Fibroblast of skin of right biceps (primary cell): ENCODE data around the gene RERG.

Source experiments
- DNase-seq: peaks from one replicate; pipeline ENCODE4 v3.0.0-alpha.2; 2013

The RERG gene, protein sequence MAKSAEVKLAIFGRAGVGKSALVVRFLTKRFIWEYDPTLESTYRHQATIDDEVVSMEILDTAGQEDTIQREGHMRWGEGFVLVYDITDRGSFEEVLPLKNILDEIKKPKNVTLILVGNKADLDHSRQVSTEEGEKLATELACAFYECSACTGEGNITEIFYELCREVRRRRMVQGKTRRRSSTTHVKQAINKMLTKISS

DNA sequence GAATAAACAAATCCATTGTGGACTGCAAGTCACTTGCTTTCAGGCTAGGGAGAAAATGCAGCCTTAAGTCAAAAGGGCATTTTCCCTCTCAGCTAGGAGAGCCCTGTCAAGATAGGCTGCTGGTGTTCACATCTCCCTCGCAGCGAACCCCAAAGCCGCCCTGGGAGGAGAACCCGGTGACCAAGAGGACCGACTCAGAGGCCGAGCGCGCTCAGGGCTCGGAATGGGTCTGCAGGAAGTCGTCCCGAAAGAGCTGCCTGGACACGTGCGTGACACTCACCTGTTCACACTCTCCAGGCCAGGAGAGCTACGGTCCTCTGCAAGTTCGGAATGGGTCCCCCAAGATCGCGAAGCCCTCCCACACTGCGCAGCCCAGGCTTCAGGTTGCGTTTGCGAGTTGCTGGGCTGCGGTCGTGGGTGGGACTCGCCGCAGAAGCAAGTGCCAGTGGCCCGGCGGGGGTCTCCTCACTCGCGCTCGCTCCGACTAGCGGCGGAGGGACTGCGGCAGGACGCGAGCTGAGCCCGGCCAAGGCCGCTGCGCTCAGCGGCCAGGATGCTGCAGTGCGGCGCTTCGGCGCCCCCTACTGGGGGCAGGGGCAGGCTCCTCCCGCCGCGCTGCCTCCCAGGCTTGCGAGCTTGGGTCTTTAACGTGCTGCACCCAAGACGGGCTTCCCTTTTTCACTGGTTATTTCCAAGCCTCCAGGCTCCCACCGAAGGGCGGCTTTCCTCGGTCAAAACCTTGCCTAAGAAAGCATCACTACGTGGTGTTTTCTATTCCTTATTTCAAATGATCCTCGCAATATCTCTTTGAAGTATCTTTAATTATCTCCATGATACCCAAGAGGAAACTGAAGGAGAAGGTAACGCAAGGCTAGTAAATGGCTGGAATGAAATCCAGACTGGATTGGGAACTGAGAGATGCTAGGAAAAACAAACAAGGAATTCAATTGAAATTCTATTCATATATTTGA, at the start of gene RERG:
Gene RERG (minus strand): TSS at position 503 of the 971 bp plus-strand sequence. CDS start 3,928 bp downstream, outside the sequence.
- DNase-seq, result peak; percentile 65

DNA sequence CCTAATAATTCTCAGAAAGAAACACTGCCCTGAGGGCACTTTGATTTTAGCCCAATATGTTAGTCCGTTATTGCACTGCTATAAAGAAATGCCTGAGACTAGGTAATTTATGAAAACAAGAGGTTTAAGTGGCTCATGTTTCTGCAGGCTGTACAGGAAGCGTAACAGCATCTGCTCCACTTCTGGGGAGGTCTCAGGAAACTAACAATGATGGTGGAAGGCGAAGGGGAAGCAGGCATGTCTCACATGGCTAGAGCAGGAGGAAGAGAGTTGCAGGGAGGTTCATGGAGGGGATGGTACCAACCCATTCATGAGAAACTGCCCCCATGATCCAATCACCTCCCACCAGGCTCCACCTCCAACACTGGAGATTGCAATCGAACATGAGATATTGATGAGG, 49.4 kb upstream of the RERG start:
- no peak for DNase-seq

DNA sequence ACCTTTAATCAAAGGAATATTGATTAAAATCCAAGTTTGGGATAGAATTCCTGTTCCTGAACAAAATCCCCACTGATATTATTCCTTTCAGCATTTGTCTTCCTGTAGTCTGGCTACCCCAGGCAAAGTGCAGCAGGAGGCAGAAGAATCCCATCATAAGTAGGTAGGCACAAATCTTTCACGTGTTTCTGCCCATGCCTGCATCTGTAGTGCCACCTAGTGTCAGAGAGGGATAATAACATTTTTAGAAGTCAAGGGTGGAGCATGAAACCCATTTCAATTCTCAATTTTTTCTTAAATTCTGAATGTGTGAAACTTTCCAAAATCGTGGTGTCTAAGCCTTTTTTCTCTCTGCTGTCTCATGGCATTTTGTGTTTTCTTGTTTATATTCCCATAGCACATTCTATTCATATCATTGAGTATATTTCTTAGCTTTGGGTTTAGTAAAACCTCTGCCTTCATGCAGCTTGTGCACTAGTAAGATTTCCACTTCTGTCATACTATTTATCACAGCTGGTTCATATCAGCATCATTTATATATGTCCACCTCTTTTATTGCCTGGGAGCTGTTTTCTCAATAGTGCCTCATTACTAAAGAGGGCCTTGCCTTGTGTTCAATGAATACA, 47.8 kb upstream of the RERG start:
- peak; percentile 59 for DNase-seq

DNA sequence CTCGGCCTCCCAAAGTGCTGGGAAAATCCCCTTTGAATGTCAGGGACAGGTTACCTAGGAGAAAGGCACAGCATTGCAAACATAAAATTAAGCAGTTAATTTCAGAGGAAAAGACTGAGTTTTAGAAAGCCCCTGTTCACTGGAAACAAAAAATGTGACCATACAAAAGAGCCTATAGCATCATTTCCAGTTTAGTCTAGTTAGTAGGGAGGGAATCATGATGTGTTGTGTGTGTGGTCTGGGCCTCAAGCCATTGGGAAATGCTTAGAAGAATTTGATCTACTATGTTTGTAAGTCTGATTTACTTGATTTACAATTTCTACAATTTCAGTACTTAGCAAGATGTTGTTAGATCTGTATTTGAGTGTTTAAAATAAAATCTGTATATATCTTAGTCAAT, 47.1 kb upstream of the RERG start:
- DNase-seq, result no peak

DNA sequence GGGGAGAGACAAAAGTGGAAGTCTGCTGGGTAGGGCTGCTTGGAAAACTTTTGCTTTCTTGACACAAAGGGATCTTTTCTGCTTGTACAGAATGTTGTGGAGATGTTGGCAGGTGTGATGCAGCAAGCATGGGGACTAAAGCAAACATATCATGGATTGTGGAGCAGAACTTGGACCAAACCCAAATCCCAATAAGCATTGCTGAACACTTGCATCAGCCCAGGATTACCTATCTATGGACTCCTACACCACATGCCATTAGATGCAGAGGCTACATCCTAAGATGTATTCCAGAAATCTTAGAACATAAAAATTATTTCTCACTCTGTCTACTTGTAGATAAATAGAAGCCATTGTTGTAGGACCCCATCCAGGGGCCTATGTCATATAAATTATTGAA, 44.7 kb upstream of the RERG start:
- DNase-seq, result peak; percentile 19

DNA sequence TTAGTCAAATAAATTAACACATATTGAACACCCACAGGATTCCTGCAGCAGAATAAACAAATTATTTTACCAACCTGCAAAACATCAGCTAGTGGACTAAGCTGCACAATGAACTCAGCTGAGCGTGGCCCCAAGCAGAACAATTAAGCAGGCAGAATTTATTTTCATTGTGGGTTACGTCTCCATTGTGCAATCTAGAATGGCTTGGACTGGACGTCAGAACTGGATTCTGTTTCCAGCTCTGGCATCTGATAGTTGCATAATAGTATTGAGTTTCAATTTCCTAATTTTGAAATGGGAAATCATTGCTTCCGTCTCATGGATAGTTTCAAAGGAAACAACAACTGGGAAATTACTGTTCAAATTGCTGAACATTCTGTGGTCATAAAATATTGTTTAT, 35.5 kb upstream of the RERG start:
- no peak for DNase-seq

DNA sequence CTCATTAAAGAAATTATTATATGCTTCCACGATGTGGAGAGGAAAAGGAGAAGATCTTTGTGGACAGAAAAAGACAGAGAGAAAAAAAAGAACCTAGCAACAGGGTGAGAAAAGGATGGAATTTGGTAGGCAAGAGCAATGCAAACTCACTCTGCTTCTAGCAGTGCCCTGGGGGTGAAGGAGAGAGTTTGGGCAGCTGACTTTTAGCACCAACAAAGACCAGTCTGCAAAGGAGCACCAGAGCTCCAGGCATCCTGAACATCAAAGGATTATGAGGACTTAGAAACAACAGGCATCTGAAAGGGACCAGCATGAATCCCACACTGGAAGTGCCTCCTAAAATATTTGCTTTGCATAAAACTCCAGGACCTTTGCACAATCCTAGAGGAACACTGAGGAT, 32.8 kb upstream of the RERG start:
- DNase-seq, result no peak

DNA sequence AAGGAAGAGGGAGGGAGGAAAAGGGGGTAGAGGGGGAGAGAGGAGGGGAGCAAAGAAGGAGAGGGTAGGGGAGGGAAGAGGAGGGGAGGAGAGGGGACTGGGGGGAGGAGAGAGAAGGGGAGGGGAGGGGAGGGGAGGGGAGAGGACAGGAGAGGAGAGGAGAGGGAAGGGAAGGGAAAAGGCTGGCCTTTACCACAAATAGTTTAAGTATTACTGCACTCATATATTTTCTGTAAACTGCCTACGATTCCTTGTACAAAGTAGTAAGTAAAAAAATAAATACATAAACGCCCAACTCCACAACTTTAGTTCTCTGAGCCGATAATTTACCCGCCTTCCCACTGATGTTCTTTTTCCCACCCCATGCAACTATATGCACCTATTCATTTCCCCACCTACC, 23.7 kb upstream of the RERG start:
- no peak for DNase-seq

DNA sequence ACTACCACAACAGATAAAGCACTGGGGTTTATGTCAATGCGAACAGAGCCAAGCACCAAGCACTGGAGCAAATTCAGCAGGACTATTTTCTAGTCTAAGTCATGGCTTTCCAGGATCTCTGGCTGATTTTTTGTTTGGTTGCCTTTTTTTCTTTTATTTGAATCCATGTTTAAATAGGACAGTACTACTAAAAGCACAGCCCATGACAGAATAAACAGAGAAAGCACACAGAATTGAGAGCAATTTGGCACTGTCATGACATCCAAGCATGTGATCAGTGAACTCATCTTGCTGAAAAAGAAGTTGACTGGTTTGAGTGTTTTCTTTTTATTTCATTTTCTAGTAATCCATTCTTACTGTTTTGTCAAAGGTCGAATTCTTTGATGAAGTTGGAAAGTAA, 23.1 kb upstream of the RERG start:
- no peak for DNase-seq

DNA sequence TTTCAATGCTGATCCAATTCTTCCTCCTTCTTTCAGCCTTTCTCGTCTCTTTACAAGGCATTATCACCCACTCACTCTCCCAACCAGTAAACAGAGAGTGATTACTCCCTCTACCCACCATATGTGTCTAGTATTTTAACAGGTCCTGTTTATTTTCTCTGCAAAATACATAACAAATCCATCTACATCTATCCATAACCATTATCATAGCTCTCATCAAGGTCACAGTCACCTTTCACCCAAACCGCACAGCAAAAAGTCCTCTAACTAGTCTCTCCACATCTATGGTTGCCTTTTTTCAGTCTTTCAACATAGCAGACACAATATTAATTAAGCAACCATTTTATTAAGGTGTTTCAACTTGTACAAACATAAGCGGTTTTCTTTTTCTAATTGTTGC, 21.9 kb upstream of the RERG start:
- no peak for DNase-seq

DNA sequence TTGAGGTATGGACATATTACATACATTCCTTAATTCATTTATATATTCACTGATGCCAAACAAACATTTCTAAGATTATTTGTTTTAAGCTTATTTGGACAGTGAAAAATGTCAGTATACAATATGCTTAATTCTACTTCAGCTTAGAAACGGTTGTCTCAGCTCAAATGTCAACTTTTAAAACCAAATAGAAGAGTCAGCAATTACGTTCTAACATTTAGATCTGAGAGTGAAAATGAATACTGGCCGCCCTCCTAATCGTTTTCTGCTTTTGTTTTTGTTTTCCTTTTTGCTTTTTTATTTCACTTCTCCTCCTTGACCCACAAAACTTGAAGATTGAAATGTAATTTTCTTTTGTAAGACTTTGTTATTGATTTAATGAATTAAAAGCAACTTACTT, 19.7 kb upstream of the RERG start:
- no peak for DNase-seq

DNA sequence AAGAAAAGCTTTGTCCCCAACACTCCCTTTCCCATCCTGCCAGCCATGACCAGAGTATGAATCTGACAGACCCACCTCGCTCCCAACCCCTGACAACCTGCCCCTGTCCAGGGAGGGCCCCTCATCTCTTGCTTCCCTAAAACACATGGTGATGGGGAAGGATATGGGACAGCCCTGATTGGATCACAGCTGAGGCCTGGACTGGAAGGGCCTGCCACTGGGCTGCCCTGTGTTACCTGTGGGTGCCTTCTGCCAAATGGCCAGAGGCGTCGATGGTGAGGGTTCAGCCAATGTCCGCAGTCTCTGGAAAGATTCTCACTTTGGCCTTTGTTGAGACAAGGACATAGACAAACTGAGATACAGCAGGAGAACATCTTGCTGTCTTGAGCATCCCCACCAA, 13.3 kb upstream of the RERG start:
- DNase-seq, result no peak

DNA sequence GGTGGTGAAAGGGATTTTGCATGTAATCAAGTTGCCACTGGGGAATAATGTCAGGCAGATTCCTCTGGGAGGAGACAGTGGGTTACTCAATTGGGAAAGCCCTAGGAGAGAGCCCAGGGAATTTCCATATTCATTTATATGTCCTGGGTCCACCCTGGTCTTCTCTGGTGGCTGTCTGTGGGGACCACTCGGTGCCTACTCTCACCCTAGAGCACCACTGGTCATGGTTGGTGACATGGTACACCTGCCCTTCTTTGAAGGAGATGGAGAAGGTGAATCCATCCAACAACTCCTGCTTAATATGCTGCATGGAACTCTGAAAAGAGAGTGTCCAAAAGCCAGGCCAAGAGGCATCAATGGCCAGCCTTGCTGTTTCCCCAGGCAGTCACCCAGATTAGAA, 12.8 kb upstream of the RERG start:
- no peak for DNase-seq

DNA sequence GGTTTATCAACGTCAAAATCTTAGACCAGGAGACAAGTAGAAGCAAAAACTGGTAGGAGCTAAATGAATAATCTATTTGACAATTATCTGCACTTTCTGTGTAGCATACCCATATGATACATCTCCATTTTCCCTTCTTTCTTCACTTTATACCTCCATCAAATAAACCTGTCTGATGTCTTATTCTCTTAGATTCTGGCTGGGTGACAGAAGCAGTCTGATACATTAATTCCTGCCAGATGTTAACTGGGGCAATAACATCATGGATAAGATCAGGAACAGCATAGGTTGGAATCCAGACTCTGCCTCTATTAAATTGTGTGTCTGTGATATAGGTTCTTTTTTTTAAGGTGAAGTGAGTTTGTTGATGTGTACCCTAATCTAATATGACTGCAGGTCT, 11.7 kb upstream of the RERG start:
- no peak for DNase-seq

DNA sequence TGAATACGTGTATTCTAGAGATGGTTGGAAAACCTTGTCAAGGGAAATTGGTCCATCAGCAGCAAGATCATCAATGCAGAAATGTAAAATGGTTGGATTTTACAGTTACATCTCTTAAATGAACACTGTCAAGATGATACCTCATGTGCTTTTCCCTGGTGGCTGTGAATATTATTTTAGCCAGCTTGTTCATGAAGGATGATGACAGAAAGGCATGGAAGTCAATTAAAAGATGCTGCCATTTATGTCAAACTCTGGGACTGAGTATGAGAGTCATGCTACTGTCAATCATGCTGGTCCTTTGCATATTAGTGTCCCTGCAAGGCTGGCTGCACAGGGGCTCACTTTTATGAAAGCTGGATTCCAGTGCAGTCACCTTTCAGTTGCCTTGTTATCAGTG, 10.3 kb upstream of the RERG start:
- no peak for DNase-seq

DNA sequence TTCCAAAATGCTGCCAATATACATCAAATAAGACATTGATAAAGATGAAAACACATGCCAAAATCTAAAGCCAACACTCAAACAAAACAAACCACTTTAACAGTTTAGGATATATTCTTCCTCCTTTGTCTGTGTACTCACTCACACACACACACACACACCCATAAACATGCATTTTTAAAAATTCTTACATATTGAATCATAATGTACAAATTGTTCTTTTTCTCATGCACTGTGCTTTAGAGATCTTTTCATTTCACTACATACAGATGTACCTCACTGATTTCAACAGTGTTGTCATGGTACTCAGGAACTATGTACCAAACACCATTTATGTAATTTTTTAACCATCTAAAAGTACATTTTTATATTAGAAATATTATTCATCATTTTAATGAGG, 9.5 kb upstream of the RERG start:
- DNase-seq, result no peak

DNA sequence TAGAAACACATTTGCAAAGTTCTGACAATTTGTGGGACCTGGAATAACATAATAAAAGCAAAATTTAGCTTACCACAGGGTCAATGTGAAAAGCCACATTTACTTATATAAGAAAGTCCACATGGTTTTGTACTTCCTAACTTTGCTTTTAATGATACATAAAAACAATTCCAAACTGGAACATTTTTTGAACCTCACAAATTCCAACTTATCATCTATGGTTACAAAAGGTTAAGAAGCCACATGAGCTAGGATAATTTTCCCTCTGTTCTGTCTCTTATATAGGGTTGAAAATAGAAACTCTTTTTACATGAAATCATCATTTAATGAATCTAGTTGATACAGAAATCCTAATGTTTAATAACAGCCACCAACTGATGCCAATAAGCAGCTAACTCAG, 8.9 kb upstream of the RERG start:
- no peak for DNase-seq

DNA sequence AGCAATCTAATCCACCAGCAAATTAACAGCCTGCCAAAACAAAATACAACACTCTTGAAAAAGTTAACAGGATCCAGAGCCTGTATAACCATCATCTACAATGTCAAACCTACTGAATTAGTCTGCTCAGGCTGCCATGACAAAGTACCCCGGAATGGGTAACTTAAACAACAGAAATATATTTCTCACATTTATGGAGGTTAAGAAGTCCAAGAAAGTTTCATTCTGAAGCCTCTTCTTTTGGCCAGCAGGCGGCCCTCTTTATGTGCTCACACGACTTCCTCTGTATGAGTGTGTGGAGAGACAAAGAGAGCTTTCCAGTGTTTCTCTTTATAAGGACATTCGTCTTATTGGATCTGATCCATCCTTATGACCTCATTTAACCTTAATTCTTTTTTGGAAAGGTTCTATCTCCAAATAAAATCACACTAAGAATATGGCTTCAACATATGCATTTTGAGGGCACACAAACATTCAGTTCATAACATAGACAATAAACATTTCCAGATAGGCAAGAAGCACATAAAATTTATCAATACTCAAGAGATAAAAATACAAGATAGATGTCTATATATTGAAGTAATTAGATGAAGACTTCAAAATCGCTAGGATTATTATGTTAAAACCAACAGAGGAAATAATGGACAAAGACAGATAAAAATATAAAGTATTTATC, 5.9 kb upstream of the RERG start:
- DNase-seq, result peak; percentile 47

DNA sequence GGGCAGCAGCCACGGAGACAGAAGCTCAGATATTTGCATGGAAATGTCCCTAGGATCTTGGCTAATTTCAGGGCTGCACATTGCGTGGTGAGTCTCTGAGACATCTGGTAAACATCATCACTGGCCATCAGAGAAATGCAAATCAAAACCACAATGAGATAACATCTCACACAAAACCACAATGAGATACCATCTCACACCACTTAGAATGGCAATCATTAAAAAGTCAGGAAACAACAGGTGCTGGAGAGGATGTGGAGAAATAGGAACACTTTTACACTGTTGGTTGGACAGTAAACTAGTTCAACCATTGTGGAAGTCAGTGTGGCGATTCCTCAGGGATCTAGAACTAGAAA, 4.6 kb upstream of the RERG start:
- peak; percentile 13 for DNase-seq

DNA sequence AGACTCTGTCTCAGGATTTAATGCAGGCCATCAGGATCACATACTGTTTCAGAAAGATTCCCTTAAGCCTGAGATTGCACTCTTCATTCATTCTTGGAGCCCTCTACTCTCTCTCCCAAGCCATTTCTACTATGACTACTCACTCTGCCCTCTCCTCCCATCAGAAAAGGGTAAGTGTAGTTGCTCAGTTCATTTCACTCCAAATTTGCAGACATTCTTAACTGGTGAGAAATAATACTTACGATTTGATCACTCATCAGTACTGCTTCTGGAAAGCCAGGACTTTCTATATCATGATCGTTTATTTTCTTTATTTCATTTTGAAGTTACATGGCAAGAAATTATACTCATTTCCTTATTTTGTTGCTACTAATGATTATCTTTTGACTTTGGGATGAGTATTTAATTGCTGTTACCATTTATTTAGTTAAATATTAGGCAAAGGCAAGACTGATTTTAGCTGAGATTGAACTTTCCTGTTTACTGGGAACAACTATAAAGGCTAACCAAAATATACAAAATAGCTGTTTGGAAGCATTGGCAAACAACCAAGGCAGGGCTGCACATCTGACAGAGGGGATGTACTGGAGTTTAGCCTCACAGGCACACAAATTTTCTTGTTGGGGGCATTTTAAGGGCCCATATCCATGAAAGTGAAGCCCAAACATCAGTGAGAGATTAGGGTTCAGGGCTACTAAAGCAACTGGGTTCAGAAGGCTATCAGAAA, 4.1 kb upstream of the RERG start:
- no peak for DNase-seq

DNA sequence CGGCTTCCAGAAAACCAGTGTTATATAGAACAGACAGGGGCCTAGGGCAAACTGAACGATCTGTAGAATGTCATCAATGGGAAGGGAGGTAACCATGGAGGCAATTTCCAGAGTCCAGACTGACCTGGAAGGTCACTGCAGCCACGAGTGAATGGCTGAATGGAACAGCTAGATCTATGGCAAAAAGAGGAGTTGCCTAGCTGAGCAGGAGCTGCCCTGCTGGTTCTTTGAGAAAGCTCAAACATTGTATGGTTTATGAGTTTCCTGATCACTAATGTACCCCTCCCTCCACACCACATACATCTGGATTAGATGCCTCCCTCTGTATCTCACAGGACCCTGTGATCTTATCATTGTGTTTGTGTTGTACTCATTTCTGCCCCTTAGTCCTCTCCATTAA, 1.0 kb upstream of the RERG start:
- no peak for DNase-seq

DNA sequence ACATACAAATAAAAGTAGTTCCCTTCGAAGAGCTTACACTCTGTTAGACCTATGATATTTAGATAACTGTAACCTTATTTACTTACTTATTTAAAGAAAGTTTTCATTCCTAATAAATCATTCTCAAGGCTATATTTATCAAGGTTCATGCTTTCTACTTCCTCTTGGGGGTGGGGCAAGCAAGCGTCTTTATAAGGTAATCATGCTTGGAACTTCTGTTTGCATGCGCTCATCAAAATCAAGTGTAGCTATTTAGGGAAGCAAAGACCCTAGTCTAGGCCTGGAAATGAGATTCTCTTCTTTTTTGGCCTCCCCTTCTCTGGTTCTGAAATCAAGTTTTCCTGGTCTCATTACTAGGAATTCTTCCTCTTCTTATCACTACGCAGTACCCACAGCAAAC, 766 bp downstream of the RERG start:
- no peak for DNase-seq

DNA sequence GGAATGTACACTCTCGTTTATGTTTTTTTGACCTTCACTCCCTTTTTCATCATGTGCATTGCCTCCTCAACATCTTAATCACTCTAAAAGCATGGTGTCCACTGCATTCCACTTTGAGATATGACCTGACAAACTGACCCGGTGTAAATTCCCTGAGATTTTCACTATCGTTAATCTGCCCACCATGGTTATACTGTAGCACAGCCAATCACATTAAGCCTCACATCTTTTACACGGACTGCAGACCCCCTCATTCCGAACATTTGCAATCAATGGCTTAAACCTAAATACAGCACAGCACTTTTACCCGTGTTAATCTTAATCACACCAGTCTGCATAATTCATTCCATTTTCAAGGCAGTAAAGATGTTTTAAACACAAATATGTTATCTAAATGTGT, 2.4 kb downstream of the RERG start:
- DNase-seq, result no peak
